Activated T-helper 1 cell treated with anti-CD3 and anti-CD28 coated beads, Interleukin-12 subunit alpha, Interleukin-12 subunit beta, Interleukin-2, Interleukin-4 antibody, amounts not matched to agents 30 ng/mL and 10 ng/mL and 1 ng/mL, durations not matched to agents 14 hours and 24 hours and 36 hours (primary cell): ENCODE data around the gene VCL. TPM values are rescaled to one million over a fixed set of nuclear protein-coding genes. Genes with fewer than 3 reads are reported as not detected.

Experiments
- DNase-seq: peaks from one replicate; pipeline ENCODE4 v3.0.0; 2021; ENCODE audit warnings: low spot score
- H3K27ac Mint-ChIP-seq: one replicate; pipeline ENCODE4 v1.8.0; 2021; ENCODE audit warnings: mild to moderate bottlenecking, mixed read lengths
- H3K27me3 Mint-ChIP-seq: one replicate; pipeline ENCODE4 v1.8.0; 2022; ENCODE audit warnings: mild to moderate bottlenecking, moderate library complexity, mixed read lengths; ENCODE audit not compliant: insufficient read depth
- H3K36me3 Mint-ChIP-seq: one replicate; pipeline ENCODE4 v1.8.0; 2021; ENCODE audit warnings: low read depth, mixed read lengths
- H3K4me1 Mint-ChIP-seq: one replicate; pipeline ENCODE4 v1.8.0; 2021; ENCODE audit warnings: low read depth, mixed read lengths
- H3K4me3 Mint-ChIP-seq: one replicate; pipeline ENCODE4 v1.8.0; 2021; ENCODE audit warnings: mild to moderate bottlenecking, moderate library complexity, mixed read lengths
- H3K9me3 Mint-ChIP-seq: one replicate; pipeline ENCODE4 v1.8.0; 2021; ENCODE audit warnings: mixed read lengths
- intact Hi-C: fragments of 100-400 bp; cut with micrococcal nuclease; formaldehyde crosslinking; loops from one replicate; pipeline ENCODE4 v1.15.1; 2024
- total RNA-seq: library from RNA; stranded (reverse); gene quantifications from 2 replicates; pipeline ENCODE4 v1.2.3, GENCODE V29; 2022

VCL gene
- total RNA-seq, 1 donor from 2014 or later, result 26.0 TPM

GRCh38 chr10:73979809-73980433 lies 18.0 kb upstream of the VCL start:
- Mint-ChIP-seq H3K36me3 (peaks cover 2% of the 10 kb centered on the region), H3K4me1 (no peaks in the 10 kb centered on the region), H3K4me3 (no peak overlapping the region), H3K27me3 (peaks cover 33% of the 10 kb centered on the region), H3K9me3 (peaks cover 10% of the 10 kb centered on the region), H3K27ac (no peak overlapping the region)
- intact Hi-C loops, result no loop called here
- DNase-seq, result no peak

DNA sequence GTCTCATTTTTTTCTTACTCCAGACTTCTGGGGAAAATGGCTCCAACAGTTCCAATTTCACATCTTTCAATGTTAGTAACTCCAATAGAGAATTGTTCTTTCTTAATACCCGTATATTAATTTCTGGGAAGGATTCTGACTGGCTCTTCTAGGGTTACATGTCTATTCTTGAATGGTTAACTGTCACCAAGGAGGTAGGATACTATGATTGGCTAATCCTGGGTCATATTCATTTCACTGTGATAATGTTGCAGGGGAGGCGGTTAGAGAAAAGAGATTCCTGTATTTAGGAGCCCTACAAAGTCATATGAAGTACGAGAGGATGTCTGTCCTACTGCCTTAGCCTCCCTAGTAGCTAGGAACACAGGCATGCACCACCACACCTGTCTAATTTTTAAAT lies 16.1 kb upstream of the VCL start:
- H3K27ac Mint-ChIP-seq, result no peak overlapping the region
- H3K4me1 Mint-ChIP-seq, result no peaks in the 10 kb centered on the region
- intact Hi-C loops, result no loop called here
- H3K4me3 Mint-ChIP-seq, result no peak overlapping the region
- H3K36me3 Mint-ChIP-seq, result no peaks in the 10 kb centered on the region
- no peaks in the 10 kb centered on the region for H3K9me3 Mint-ChIP-seq
- peaks cover 28% of the 10 kb centered on the region for H3K27me3 Mint-ChIP-seq
- no peak for DNase-seq

DNA sequence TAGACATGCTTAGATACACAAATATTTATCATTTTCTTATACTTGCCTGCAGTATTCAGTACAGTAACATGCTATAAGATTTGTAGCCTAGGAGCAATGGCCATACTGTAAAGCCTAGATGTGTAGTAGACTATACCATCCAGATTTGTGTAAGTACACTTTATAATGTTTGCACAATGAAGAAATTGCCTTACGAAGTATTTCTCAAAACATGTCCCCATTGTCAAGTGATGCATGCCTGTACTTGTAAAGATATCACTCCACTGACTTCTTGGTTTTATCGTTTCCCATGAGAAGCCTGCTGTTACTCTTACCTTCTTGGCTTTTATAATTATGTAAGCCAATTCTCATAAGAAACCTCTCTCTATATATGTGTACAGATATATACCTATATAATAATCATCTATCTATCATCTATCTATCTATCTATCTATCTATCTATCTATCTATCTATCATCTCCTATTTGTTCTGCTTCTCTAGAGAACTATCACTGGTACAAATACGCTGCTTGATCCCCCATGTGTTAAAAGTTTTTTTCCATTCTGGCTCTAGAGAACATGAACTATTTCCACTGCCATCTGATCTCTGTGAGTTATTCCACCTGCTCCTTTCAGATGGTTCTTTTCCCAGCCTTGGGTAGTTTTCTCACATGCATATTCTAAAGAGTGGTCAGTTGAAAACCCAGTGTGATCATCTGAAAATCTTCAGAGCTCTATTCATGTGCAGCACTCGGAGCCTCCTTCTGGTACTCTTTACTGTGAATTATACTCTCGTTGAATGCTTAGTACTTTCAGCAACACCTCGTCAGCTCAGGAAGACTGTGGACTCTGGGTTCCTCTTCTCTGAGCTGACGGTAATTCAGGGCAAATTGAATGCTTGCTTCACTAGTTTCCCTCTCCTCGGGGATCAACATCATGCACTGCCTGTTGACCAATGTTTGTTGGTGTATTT lies 14.5 kb upstream of the VCL start:
- H3K9me3 Mint-ChIP-seq, result no peaks in the 10 kb centered on the region
- DNase-seq, result no peak
- peaks cover 22% of the 10 kb centered on the region for H3K27me3 Mint-ChIP-seq
- H3K4me3 Mint-ChIP-seq, result no peak overlapping the region
- intact Hi-C loops, result no loop called here
- H3K36me3 Mint-ChIP-seq, result no peaks in the 10 kb centered on the region
- no peak overlapping the region for H3K27ac Mint-ChIP-seq
- no peaks in the 10 kb centered on the region for H3K4me1 Mint-ChIP-seq

DNA sequence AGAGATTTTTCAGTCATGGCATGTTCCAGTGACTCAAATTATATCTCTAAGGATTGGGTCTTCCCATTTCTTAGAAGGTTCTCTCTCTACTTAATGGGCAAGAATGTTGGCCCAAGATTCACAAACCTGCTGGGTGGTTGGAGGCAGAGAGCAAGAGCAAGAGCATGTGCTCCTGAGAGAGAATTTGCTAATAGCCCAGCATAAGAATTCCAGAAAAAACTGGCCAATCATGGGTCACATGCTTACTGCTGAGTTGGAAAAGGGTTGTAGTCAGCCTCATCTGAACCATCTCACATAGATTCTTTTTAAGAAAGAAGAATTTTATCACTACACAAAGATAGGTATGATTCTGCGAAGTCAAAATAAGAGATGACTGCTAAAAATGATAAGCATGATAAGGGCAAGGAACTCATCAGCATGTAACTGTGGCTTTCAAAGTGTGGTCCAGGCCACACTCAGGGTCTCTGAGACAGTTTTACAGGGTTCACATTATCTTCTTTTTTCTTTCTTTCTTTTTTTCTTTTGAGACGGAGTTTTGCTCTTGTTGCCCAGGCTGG lies 8.2 kb upstream of the VCL start:
- no peak overlapping the region for H3K4me3 Mint-ChIP-seq
- peaks cover 7% of the 10 kb centered on the region for H3K27me3 Mint-ChIP-seq
- peaks cover 35% of the 10 kb centered on the region for H3K4me1 Mint-ChIP-seq
- H3K27ac Mint-ChIP-seq, result no peak overlapping the region
- intact Hi-C loops, result loop anchor here (10.0 kb wide), 1 partner anchor 365 kb away; no protein-coding TSS in a partner anchor
- DNase-seq, result no peak
- no peaks in the 10 kb centered on the region for H3K9me3 Mint-ChIP-seq
- no peaks in the 10 kb centered on the region for H3K36me3 Mint-ChIP-seq

GRCh38 chr10:73991203-73991883 lies 6.6 kb upstream of the VCL start:
- Mint-ChIP-seq H3K36me3 (no peaks in the 10 kb centered on the region), H3K4me3 (no peak overlapping the region), H3K9me3 (no peaks in the 10 kb centered on the region), H3K27ac (peak overlapping the region; percentile 66), H3K27me3 (peaks cover 6% of the 10 kb centered on the region), H3K4me1 (peaks cover 44% of the 10 kb centered on the region)
- intact Hi-C loops, result loop anchor here (10.0 kb wide), 1 partner anchor 367 kb away; no protein-coding TSS in a partner anchor
- DNase-seq, result no peak

- intact Hi-C loops, result loop anchor here (1.0 to 10.0 kb wide), 4 partner anchors 17 to 367 kb away; no protein-coding TSS in a partner anchor
- Mint-ChIP-seq H3K36me3 (no peaks in the 10 kb centered on the region), H3K27me3 (peaks cover 2% of the 10 kb centered on the region), H3K4me1 (peaks cover 44% of the 10 kb centered on the region), H3K27ac (peak overlapping the region; percentile 66), H3K9me3 (no peaks in the 10 kb centered on the region), H3K4me3 (no peak overlapping the region)
- peak; percentile 79 for DNase-seq
Measured at GRCh38 chr10:73991884-73992245, 6.1 kb upstream of the VCL start.

- Mint-ChIP-seq H3K36me3 (no peaks in the 10 kb centered on the region), H3K27me3 (peaks cover 2% of the 10 kb centered on the region), H3K27ac (peak overlapping the region; percentile 56), H3K9me3 (no peaks in the 10 kb centered on the region), H3K4me1 (peaks cover 52% of the 10 kb centered on the region), H3K4me3 (no peak overlapping the region)
- no peak for DNase-seq
- intact Hi-C loops, result loop anchor here (1.0 to 10.0 kb wide), 5 partner anchors 18 to 368 kb away; no protein-coding TSS in a partner anchor
Measured at GRCh38 chr10:73992899-73993788, 4.8 kb upstream of the VCL start.

DNA sequence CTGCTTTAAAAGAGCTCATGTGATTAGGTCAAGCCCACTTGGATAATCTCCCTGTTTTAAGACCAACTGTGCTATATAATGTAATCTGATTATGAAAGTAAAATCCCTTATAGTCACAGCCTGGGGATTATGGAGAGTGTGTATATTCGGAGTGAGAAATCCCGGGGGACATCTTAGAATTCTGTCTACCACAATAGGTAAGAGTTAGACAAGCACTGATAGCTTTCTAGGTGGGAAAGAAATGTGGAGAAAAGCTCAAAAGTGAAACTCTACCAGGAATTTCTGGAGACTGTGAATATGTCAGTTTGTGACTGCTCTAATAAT lies 2.9 kb upstream of the VCL start:
- H3K4me1 Mint-ChIP-seq, result peaks cover 63% of the 10 kb centered on the region

GRCh38 chr10:73997461-73997786 lies 492 bp upstream of the VCL start:
- peaks cover 13% of the 10 kb centered on the region for H3K36me3 Mint-ChIP-seq
- no peak for DNase-seq
- H3K27me3 Mint-ChIP-seq, result no peaks in the 10 kb centered on the region
- peak overlapping the region; percentile 100 for H3K27ac Mint-ChIP-seq
- H3K4me3 Mint-ChIP-seq, result peak overlapping the region; percentile 98
- no peaks in the 10 kb centered on the region for H3K9me3 Mint-ChIP-seq
- intact Hi-C loops, result loop anchor here (5.0 to 10.0 kb wide), 4 partner anchors 180 to 1235 kb away; partner anchors contain the start of gene SAMD8
- H3K4me1 Mint-ChIP-seq, result peaks cover 64% of the 10 kb centered on the region

More for the DNA sequence above, 2.9 kb upstream of the VCL start:
- intact Hi-C loops, result loop anchor here (5.0 to 10.0 kb wide), 4 partner anchors 182 to 1237 kb away; partner anchors contain the start of gene SAMD8
- Mint-ChIP-seq H3K36me3 (peaks cover 3% of the 10 kb centered on the region), H3K4me3 (no peak overlapping the region), H3K9me3 (no peaks in the 10 kb centered on the region), H3K27ac (no peak overlapping the region), H3K27me3 (no peaks in the 10 kb centered on the region)
- DNase-seq, result no peak

GRCh38 chr10:73998623-73998928 lies 660 bp downstream of the VCL start:
- H3K4me3 Mint-ChIP-seq, result peak overlapping the region; percentile 98
- no peak for DNase-seq
- H3K4me1 Mint-ChIP-seq, result peaks cover 56% of the 10 kb centered on the region
- H3K9me3 Mint-ChIP-seq, result no peaks in the 10 kb centered on the region
- peak overlapping the region; percentile 85 for H3K27ac Mint-ChIP-seq
- peaks cover 13% of the 10 kb centered on the region for H3K36me3 Mint-ChIP-seq
- H3K27me3 Mint-ChIP-seq, result no peaks in the 10 kb centered on the region
- intact Hi-C loops, result loop anchor here (1.0 to 10.0 kb wide), 9 partner anchors 42 to 1234 kb away; partner anchors contain the start of genes AP3M1 and SAMD8

DNA sequence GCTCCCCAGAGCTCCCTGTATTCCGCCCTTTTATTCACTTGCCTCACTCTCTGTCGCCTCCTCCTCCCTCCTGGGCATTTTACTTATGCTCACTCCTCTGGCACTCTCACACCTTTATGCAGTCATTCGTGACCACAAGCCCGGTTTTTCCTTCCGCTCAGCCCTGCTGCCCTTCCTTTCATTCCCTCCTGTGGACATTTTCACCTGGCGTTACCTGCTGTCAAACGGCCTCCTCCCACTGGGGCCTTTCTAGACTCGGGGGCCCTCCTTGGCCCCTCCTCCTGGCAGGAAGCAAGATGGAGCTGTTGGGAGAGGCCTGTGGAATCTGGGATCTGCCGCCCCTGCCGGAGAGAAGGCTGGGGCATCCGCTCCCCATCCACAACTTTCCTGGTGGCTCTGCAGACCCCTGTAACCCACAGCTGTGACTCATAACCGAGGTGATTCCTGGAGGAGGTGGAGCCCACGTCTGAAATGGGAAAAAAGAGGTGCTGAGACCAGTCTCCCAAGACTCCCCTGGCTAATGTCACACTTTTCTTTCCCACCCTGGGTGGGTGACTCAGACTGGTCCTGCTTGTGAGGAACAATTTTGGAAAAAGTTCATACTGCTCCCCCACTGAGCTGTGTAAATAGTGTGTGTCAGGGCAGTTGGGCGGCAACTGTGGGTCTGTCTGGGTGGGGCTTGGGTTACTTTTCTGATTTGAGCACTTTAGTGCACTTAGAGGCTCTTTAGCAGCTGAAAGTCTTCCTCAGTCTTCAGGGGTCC lies 1.2 kb downstream of the VCL start:
- H3K4me1 Mint-ChIP-seq, result peaks cover 55% of the 10 kb centered on the region
- H3K27ac Mint-ChIP-seq, result peak overlapping the region; percentile 85
- H3K9me3 Mint-ChIP-seq, result no peaks in the 10 kb centered on the region
- peaks cover 13% of the 10 kb centered on the region for H3K36me3 Mint-ChIP-seq
- intact Hi-C loops, result loop anchor here (1.0 to 10.0 kb wide), 9 partner anchors 43 to 1233 kb away; partner anchors contain the start of genes AP3M1 and SAMD8
- no peaks in the 10 kb centered on the region for H3K27me3 Mint-ChIP-seq
- DNase-seq, result no peak
- peak overlapping the region; percentile 98 for H3K4me3 Mint-ChIP-seq
